HG03066 (cell line): ENCODE measurements around the gene RNASE13.

Experiments used
- ATAC-seq: cut with Tn5 transposase; IDR thresholded peaks from one replicate; pipeline ENCODE4 v1.9.1; 2021; ENCODE audit warnings: low read depth; ENCODE audit not compliant: unreplicated experiment

The RNASE13 gene, protein sequence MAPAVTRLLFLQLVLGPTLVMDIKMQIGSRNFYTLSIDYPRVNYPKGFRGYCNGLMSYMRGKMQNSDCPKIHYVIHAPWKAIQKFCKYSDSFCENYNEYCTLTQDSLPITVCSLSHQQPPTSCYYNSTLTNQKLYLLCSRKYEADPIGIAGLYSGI

DNA sequence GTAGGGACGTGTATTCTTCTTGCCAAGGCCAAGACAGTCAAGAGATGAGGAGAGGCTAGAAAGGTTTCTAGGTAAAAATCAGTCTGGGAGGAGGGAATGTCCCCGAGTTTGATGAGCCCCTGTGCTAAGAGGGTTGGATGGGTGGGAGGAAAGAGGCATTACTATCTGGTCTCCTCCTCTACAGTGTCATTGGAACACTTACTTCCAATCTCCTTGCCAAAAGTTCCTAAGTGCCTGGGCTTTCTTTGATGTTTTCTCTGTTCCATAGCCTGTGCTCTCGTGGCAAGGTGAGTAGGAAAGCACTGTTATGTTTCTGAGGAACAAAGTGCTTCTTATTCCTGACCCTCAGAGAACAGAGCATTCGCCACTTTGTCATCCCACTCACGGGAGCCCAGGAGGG is at the start of gene RNASE13:
RNASE13 (minus strand) TSS at position 101 of the 400 bp plus-strand sequence. CDS start 519 bp downstream, outside the sequence.
- no peak for ATAC-seq

DNA sequence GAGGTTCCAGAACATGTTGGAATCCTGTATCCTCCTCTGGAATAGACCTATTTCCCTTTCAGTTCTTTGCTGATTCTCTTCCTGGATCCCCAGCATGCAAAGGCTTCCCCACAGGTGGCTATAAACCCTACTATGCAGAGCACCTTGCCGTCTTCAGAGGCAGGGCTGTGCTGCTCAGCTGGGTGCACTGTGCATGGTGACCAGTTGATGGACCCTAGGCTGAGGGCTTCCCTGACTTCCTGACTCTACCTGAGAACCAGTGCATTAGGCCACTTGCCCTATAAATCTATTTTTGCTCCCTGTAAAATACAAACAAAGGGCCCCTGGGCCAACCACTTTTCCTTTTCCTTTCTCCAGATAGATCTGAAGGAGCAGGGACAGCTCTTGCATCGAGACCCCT is 49.8 kb upstream of the RNASE13 start:
- ATAC-seq, result no peak

GRCh38 chr14:21083565-21084325 is 49.1 kb upstream of the RNASE13 start:
- ATAC-seq, result no peak

DNA sequence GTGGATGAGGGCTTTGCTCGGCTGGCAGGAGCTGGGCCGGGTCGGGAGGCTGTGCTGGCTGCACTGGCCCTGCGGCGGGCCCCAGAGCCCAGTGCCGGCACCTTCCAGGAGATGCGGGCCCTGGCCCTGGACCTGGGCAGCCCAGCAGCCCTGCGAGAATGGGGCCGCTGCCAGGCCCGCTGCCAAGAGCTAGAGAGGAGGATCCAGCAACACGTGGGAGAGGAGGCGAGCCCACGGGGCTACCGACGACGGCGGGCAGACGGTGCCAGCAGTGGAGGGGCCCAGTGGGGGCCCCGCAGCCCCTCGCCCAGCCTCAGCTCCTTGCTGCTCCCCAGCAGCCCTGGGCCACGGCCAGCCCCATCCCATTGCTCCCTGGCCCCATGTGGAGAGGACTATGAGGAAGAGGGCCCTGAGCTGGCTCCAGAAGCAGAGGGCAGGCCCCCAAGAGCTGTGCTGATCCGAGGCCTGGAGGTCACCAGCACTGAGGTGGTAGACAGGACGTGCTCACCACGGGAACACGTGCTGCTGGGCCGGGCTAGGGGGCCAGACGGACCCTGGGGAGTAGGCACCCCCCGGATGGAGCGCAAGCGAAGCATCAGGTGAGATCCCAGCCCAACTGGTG is 47.0 kb upstream of the RNASE13 start:
- no peak for ATAC-seq

DNA sequence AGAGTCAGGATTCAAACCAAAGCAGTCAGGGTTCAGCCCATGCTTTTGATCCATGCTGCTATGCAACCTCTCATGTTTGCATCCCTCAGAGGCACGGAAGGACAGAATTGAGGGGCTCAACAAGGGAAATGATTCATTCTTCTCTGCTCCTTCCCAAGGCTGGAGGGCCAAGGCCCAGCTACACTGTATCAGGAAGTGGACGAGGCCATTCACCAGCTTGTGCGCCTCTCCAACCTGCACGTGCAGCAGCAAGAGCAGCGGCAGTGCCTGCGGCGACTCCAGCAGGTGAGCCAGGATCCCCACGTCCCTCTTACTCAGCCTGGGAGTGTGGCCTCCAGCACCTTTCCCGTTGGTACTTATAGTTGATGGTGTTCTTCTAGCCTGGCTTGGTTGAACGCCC is 44.1 kb upstream of the RNASE13 start:
- no peak for ATAC-seq

- ATAC-seq, result no peak
Observed at GRCh38 chr14:21078287-21078686, 43.7 kb upstream of the RNASE13 start.

GRCh38 chr14:21077672-21078071 is 43.1 kb upstream of the RNASE13 start:
- ATAC-seq, result no peak

DNA sequence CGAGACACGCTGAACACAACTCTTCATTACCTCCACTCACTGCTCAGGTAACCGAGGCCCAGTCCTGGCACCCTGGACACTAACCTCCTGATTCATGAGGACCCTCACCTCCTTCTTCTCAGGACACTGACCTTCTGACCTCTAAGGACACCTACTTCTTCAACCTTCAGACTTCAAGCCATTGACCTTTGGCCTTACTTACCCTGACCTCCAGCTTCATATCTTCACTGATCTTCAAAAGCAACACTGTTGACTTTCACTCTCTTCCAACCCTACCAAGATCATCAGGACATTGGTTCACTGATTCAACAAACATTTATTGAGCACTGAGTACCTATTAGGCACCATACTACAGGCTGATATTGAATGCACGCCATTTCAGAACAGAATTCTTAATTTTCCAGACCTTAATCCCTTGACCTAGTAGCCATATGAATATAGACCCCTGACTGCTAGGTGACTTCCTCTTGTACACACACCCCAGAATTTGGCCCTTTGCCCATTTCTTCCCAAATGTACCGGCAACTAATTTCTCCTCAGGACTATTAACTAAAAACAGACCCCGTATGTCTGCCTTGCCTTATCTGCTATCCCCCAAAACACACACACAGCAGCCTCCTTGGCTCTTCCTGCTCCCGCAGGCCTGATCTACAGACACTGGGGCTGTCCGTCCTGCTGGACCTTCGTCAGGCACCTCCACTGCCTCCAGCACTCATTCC is 41.3 kb upstream of the RNASE13 start:
- ATAC-seq, result no peak

GRCh38 chr14:21074398-21075272 is 40.0 kb upstream of the RNASE13 start:
- ATAC-seq, result no peak

DNA sequence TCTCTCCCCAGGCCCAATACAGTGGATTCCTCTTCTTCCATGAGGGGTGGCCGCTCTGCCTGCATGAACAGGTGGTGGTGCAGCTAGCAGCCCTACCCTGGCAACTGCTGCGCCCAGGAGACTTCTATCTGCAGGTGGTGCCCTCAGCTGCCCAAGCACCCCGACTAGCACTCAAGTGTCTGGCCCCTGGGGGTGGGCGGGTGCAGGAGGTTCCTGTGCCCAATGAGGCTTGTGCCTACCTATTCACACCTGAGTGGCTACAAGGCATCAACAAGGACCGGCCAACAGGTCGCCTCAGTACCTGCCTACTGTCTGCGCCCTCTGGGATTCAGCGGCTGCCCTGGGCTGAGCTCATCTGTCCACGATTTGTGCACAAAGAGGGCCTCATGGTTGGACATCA is 39.3 kb upstream of the RNASE13 start:
- ATAC-seq, result no peak

- ATAC-seq, result no peak
Observed at GRCh38 chr14:21072781-21073339, 38.3 kb upstream of the RNASE13 start.

DNA sequence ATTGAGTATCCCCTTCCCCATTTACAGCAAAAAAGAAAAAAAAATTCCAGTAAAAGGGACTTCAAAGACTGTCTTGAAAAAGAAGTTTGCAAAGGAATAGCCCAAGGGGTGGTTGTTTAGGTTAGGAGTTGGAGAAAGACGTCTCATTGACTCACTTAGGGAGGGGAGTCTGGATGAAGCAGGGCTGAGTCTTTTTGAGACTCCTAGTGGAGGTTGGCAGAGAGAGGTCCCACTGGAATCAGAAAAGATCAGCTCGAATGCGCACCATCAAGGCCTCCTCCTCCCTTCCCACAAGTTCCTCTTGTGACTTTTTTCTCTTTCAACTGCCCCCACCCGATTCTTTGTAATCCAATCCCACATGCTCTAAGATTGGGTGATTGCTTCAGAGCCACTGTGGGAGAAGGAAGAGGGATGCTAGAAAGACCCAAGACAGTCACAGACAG is 37.4 kb upstream of the RNASE13 start:
- no peak for ATAC-seq

GRCh38 chr14:21071225-21072030 is 36.8 kb upstream of the RNASE13 start:
- ATAC-seq, result peak; percentile 64

DNA sequence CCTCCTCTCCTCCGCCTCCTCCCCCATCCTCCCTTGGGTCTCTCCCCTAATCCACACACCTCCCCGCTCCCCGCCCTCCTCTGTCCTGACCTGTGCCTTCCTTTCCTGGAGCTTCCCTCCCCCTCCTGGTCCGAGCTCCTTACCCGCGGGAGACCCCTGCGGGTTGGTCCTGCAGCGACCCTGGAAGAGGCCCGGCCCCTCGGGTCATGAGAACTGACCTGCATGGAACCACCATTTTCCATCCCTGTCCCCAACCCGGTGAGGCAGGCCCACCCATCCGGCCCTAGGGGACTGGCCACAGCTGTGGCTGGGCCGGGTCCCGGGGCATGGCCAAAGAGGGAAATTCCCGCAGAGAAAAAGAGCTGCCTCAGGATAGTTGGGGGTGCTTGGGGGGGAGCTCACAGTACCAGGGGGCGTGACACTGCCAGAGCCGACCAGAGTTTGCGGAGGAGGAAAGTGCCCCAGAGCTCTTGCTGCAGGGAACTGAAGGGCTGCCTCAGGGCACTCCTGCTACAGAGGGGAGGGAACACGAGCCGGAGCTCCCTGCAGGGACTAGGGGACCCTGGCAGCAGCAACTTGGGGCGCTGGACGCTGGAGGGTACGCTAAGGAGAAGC is 36.1 kb upstream of the RNASE13 start:
- peak; percentile 9 for ATAC-seq

DNA sequence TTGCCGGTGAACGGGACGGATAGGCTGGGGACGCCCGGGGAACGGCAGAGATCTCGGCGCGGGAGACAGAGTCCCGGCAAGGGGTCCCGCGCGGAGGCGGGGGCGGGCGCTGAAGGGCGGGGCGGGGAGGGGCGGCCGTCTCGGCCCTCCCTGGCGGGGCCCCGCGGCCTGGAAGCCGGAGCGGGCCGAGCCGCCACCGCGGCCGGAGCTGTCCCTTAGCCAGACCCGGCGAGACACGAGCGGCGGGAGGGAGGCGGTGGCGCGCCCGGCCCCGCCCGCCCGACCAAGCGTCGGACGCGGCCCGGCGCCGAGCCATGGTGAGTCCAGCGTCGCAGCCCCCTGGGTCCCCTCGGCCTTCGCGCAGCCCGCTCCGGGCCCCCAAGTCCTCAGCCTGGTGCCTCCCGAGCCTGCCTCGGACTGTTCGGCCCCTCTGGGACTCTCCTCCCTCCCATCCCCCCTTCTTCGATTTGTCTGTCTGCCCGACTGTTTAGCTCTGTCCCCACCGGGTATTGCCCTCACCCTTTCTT is 35.5 kb upstream of the RNASE13 start, which contains the start of gene ARHGEF40:
ARHGEF40 (plus strand) TSS at position 222 of the 527 bp plus-strand sequence; CDS start at position 315, 93 bp downstream.
- no peak for ATAC-seq

GRCh38 chr14:21069388-21070082 is 34.9 kb upstream of the RNASE13 start:
- ATAC-seq, result no peak

- no peak for ATAC-seq
Observed at GRCh38 chr14:21068521-21069387, 34.1 kb upstream of the RNASE13 start.
